HCT116 (cell line): Measurements from ENCODE around the gene ZNF335. TPM values are rescaled to one million over a fixed set of nuclear protein-coding genes. Genes with fewer than 3 reads are reported as not detected.

Experiments
- ATAC-seq: fragments of 200-7000 bp; cut with Tn5 transposase; 2 replicates; pipeline ENCODE4 v1.9.1; 2020; ENCODE audit warnings: mild to moderate bottlenecking, moderate library complexity
- BruUV-seq: library from RNA; stranded (reverse); fragments of 400-500 nt; replicated peaks from 2 replicates; lab custom pipeline; 2021; lab: Mats Ljungman, UMichigan
- CTCF ChIA-PET: fragments of 300-600 bp; sonication (Branson Sonifier 250); formaldehyde crosslinking; loops from one replicate; lab custom pipeline; 2021; ENCODE audit warnings: antibody characterized with exemption; lab: Charles Lee
- POLR2A ChIA-PET: fragments of 300-600, 350-600 bp; sonication (Branson Sonifier 250); formaldehyde crosslinking; loops from one replicate; lab custom pipeline; 2021; ENCODE audit warnings: antibody characterized with exemption; lab: Charles Lee
- RAD21 ChIA-PET, 2 experiments: fragments of 300-600 bp; sonication (Branson Sonifier 250); formaldehyde crosslinking; loops; one replicate each; lab custom pipeline; 2023; ENCODE audit warnings: low total read pairs in 2 of 2; ENCODE audit not compliant: uncharacterized antibody in 2 of 2, unreplicated experiment in 2 of 2, low non-redundant PET in 1 of 2; lab: Charles Lee
- DNase-seq: peaks from one replicate; pipeline ENCODE4 v3.0.0-alpha.2; 2010; ENCODE audit warnings: low read depth, low spot score
- H2AFZ ChIP-seq: fragments of 200-600 bp; shearing (Covaris generic), sonication (generic); 2 replicates; pipeline ENCODE4 v1.6.1; 2017; ENCODE audit warnings: low read depth, mixed run types, mixed read lengths, antibody characterized with exemption, low read length; ENCODE audit not compliant: poor library complexity, severe bottlenecking
- H3K27ac ChIP-seq: 2 replicates; pipeline ENCODE4 v1.5.1; 2012; ENCODE audit warnings: low read depth, low read length
- H3K27me3 ChIP-seq: fragments of 200-600 bp; sonication (generic); 2 replicates; pipeline ENCODE4 v1.6.1; 2016; ENCODE audit warnings: mixed run types, low read length, mixed read lengths; ENCODE audit not compliant: insufficient read depth
- H3K36me3 ChIP-seq, 2 experiments: fragments of 200-500 bp in 1 of 2; fragments of 200-600 bp in 1 of 2; sonication (Bioruptor generic) in 1 of 2; sonication (generic) in 1 of 2; 2 replicates each; pipeline versions ENCODE4 v1.5.1 to v1.6.1; 2014 to 2016; ENCODE audit warnings: low read length in 2 of 2, inconsistent platforms in 1 of 2, mixed read lengths in 1 of 2, mixed run types in 1 of 2; ENCODE audit not compliant: insufficient read depth in 2 of 2, control insufficient read depth in 1 of 2
- H3K4me1 ChIP-seq, 2 experiments: fragments of 200-600 bp in 1 of 2; sonication (generic) in 1 of 2; 2 replicates each; pipeline versions ENCODE4 v1.5.1 to v1.6.1; 2012 to 2017; ENCODE audit warnings: low read length in 2 of 2, inconsistent platforms in 1 of 2, mild to moderate bottlenecking in 1 of 2, mixed read lengths in 1 of 2, mixed run types in 1 of 2, moderate library complexity in 1 of 2; ENCODE audit not compliant: insufficient read depth in 2 of 2, control insufficient read depth in 1 of 2
- H3K4me2 ChIP-seq: fragments of 200-600 bp; sonication (generic); 2 replicates; pipeline ENCODE4 v1.6.1; 2017; ENCODE audit warnings: mixed run types, low read length, mixed read lengths
- H3K4me3 ChIP-seq, 2 experiments: fragments of 200-600 bp in 1 of 2; sonication (generic) in 1 of 2; replicated peaks in 1 of 2; 2 replicates each; pipeline ENCODE4 v1.5.1; 2011 to 2016; ENCODE audit warnings: low read length in 2 of 2, control low read depth in 1 of 2, low read depth in 1 of 2, mild to moderate bottlenecking in 1 of 2, mixed read lengths in 1 of 2, mixed run types in 1 of 2
- H3K79me2 ChIP-seq: fragments of 200-600 bp; sonication (generic); 2 replicates; pipeline ENCODE4 v1.6.1; 2017; ENCODE audit warnings: mild to moderate bottlenecking, mixed run types, low read length, moderate library complexity, mixed read lengths; ENCODE audit not compliant: insufficient read depth
- H3K9ac ChIP-seq: fragments of 200-600 bp; sonication (generic); 2 replicates; pipeline ENCODE4 v1.6.1; 2016; ENCODE audit warnings: low read length, mixed read lengths
- H3K9me2 ChIP-seq: fragments of 200-600 bp; sonication (generic), shearing (Covaris generic); 2 replicates; pipeline ENCODE4 v1.6.1; 2017; ENCODE audit warnings: mixed run types, mild to moderate bottlenecking, moderate library complexity; ENCODE audit not compliant: insufficient read depth
- H3K9me3 ChIP-seq, 2 experiments: fragments of 200-500 bp in 1 of 2; fragments of 200-600 bp in 1 of 2; sonication (Bioruptor generic) in 1 of 2; sonication (generic) in 1 of 2; 2 replicates each; pipeline ENCODE4 v1.6.1; 2014 to 2017; ENCODE audit warnings: low read length in 2 of 2, mixed read lengths in 2 of 2, inconsistent platforms in 1 of 2, low read depth in 1 of 2, mild to moderate bottlenecking in 1 of 2, mixed run types in 1 of 2, moderate library complexity in 1 of 2; ENCODE audit not compliant: control insufficient read depth in 1 of 2, insufficient read depth in 1 of 2
- H4K20me1 ChIP-seq: fragments of 200-600 bp; sonication (generic), shearing (Covaris generic); 2 replicates; pipeline ENCODE4 v1.6.1; 2017; ENCODE audit warnings: mixed run types, mild to moderate bottlenecking, moderate library complexity; ENCODE audit not compliant: insufficient read depth
- ATF3 ChIP-seq: IDR thresholded peaks from 2 replicates; pipeline ENCODE4 v1.6.1; 2012
- EGR1 ChIP-seq: IDR thresholded peaks from 2 replicates; pipeline ENCODE4 v1.6.1; 2012; ENCODE audit warnings: low read depth
- EZH2phosphoT487 ChIP-seq: fragments of 200-600 bp; IDR thresholded peaks from 2 replicates; pipeline ENCODE4 v1.6.1; 2018; ENCODE audit warnings: antibody characterized with exemption, borderline replicate concordance
- POLR2AphosphoS5 ChIP-seq: IDR thresholded peaks from 2 replicates; pipeline ENCODE4 v1.6.1; 2011; ENCODE audit warnings: mild to moderate bottlenecking, low read depth, low read length, moderate library complexity
- TCF7L2 ChIP-seq: IDR thresholded peaks from 2 replicates; pipeline ENCODE4 v1.7.0; 2011; ENCODE audit warnings: borderline replicate concordance, inconsistent platforms; ENCODE audit not compliant: insufficient read depth, insufficient read length; ENCODE audit errors: extremely low read depth
- ZBTB33 ChIP-seq: IDR thresholded peaks from 2 replicates; pipeline ENCODE4 v1.6.1; 2011; ENCODE audit warnings: mild to moderate bottlenecking, low read length, moderate library complexity; ENCODE audit not compliant: insufficient replicate concordance; ENCODE audit errors: extremely low read depth
- ZNF274 ChIP-seq: fragments of 200-500 bp; sonication (Bioruptor generic); IDR thresholded peaks from 2 replicates; pipeline ENCODE4 v1.6.1; 2014; ENCODE audit warnings: mild to moderate bottlenecking, low read depth, low read length, inconsistent platforms
- intact Hi-C: fragments of 100-400 bp; cut with micrococcal nuclease; formaldehyde crosslinking; loops from 2 replicates; pipeline ENCODE4 v1.10.0; 2022
- total RNA-seq: library from RNA; stranded (reverse); gene quantifications from one replicate; pipeline ENCODE4 v1.2.1, GENCODE V29; 2021; ENCODE audit not compliant: unreplicated experiment
- TF ChIP-seq, protein P1 (sequence below): IDR thresholded peaks from 2 replicates; pipeline ENCODE4 v1.6.1; 2012
- TF ChIP-seq, protein P2 (sequence below): IDR thresholded peaks from 2 replicates; pipeline ENCODE4 v1.6.1; 2012; ENCODE audit warnings: low read depth

The ZNF335 gene
- total RNA-seq, 1 experiment from 2014 or later, result 20.8 TPM

DNA sequence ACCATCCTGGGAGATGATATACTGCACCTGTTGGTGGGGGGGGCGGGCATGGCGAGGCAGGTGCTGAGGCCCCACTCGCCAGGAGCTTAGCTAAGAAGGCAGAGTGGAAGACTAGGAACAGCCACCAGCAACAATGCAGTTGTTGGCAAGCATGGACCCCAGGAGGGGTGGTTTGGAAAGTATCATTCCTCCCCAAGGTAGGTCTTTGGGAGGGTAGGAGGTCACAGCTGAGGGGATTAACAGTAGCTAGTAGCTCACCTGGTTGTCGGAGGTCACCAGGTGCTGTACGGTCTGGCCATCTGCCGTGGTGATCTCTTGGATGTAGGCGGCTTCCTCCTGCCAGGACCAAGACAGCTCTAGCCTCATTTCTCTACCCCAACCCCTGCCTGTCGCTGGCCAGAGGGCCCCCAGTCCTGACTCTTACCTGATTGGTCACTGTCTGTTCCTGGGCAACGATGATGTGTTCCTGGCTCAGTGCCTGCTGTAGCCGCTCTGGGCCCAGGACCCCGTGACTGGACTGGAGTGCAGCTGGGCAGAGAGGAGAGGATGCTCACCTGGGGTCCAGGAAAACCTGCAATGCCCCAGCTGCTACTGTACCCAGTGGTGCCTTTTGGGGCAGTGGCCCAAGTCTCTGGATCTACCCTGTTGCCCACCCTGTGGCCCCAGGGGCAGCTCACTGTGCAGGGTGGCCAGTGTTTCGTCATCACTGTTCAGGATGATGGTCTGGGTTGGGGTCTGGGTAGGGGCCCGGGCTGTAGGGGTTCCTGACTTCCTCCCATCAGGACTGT, 22.3 kb downstream of the ZNF335 start:
- ATAC-seq, result no peak
- Histone ChIP-seq H4K20me1 (no peaks in the 10 kb centered on the region), H3K4me3 (no peak overlapping the region), H3K27ac (no peak overlapping the region), H3K4me2 (no peak overlapping the region), H3K9ac (no peak overlapping the region), H2AFZ (no peak overlapping the region), H3K9me2 (no peaks in the 10 kb centered on the region), H3K27me3 (no peaks in the 10 kb centered on the region), H3K79me2 (no peaks in the 10 kb centered on the region), H3K36me3 (peaks cover 19 to 33% of the 10 kb centered on the region in 2 experiments; a peak in 3 of 4 replicates), H3K4me1 (no peaks in the 10 kb centered on the region), H3K9me3 (no peaks in the 10 kb centered on the region)
- POLR2A ChIA-PET, result interaction anchor here (1.7 kb wide), 1 partner anchor 15 kb away, joined by 8 read pairs; the partner anchor contains the start of gene PCIF1
- CTCF ChIA-PET, result no interaction called here
- no TSS peak for BruUV-seq
- TF ChIP-seq EZH2phosphoT487 (no peak), POLR2AphosphoS5 (peak; percentile 32; the same call in 1 of the 2 replicates)
- RAD21 ChIA-PET, result no interaction called here
- no peak for DNase-seq
- intact Hi-C loops, result no loop called here

- H3K36me3 ChIP-seq, result peaks cover 19 to 37% of the 10 kb centered on the region in 2 experiments; a peak in 3 of 4 replicates
- ATAC-seq (no peak), DNase-seq (no peak)
- no peak overlapping the region for H3K4me3 ChIP-seq
- H3K79me2 ChIP-seq, result no peaks in the 10 kb centered on the region
- ChIA-PET POLR2A (interaction anchor here (0.9 to 1.7 kb wide), 2 partner anchors 11 to 14 kb away, joined by 3 to 8 read pairs; partner anchors contain the start of gene PCIF1), CTCF (no interaction called here), RAD21 (no interaction called here)
- TSS peak; percentile 25 for BruUV-seq
- no peak overlapping the region for H3K4me2 ChIP-seq
- no peaks in the 10 kb centered on the region for H4K20me1 ChIP-seq
- H3K9me2 ChIP-seq, result no peaks in the 10 kb centered on the region
- H3K9me3 ChIP-seq, result no peaks in the 10 kb centered on the region
- H3K9ac ChIP-seq, result no peak overlapping the region
- no peaks in the 10 kb centered on the region for H3K27me3 ChIP-seq
- peaks cover 0 to 2% of the 10 kb centered on the region in 2 experiments; a peak in 1 of 4 replicates for H3K4me1 ChIP-seq
- intact Hi-C loops, result no loop called here
- no peak overlapping the region for H3K27ac ChIP-seq
- no peak overlapping the region for H2AFZ ChIP-seq
- no peak for TF ChIP-seq ATF3
- TF ChIP-seq, protein P1, sequence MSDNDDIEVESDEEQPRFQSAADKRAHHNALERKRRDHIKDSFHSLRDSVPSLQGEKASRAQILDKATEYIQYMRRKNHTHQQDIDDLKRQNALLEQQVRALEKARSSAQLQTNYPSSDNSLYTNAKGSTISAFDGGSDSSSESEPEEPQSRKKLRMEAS, result no peak
- no peak for TF ChIP-seq ZNF274
- no peak for TF ChIP-seq POLR2AphosphoS5
- TF ChIP-seq ZBTB33, result no peak
- no peak for TF ChIP-seq TCF7L2
- TF ChIP-seq, protein P2, sequence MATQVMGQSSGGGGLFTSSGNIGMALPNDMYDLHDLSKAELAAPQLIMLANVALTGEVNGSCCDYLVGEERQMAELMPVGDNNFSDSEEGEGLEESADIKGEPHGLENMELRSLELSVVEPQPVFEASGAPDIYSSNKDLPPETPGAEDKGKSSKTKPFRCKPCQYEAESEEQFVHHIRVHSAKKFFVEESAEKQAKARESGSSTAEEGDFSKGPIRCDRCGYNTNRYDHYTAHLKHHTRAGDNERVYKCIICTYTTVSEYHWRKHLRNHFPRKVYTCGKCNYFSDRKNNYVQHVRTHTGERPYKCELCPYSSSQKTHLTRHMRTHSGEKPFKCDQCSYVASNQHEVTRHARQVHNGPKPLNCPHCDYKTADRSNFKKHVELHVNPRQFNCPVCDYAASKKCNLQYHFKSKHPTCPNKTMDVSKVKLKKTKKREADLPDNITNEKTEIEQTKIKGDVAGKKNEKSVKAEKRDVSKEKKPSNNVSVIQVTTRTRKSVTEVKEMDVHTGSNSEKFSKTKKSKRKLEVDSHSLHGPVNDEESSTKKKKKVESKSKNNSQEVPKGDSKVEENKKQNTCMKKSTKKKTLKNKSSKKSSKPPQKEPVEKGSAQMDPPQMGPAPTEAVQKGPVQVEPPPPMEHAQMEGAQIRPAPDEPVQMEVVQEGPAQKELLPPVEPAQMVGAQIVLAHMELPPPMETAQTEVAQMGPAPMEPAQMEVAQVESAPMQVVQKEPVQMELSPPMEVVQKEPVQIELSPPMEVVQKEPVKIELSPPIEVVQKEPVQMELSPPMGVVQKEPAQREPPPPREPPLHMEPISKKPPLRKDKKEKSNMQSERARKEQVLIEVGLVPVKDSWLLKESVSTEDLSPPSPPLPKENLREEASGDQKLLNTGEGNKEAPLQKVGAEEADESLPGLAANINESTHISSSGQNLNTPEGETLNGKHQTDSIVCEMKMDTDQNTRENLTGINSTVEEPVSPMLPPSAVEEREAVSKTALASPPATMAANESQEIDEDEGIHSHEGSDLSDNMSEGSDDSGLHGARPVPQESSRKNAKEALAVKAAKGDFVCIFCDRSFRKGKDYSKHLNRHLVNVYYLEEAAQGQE, result no peak
- no peak for TF ChIP-seq EGR1
These were observed 23.1 kb downstream of the ZNF335 start for GRCh38 chr20:45948742-45949541.
